ENCODE data around the gene ERH. TPM values are rescaled to one million over a fixed set of nuclear protein-coding genes. Genes with fewer than 3 reads are reported as not detected.

Gene ERH
- total and polyA plus RNA-seq, 2 donors (not counting 3 experiments of a cell fraction or from before 2014, with no cell fraction given): 157 to 263 TPM

DNA sequence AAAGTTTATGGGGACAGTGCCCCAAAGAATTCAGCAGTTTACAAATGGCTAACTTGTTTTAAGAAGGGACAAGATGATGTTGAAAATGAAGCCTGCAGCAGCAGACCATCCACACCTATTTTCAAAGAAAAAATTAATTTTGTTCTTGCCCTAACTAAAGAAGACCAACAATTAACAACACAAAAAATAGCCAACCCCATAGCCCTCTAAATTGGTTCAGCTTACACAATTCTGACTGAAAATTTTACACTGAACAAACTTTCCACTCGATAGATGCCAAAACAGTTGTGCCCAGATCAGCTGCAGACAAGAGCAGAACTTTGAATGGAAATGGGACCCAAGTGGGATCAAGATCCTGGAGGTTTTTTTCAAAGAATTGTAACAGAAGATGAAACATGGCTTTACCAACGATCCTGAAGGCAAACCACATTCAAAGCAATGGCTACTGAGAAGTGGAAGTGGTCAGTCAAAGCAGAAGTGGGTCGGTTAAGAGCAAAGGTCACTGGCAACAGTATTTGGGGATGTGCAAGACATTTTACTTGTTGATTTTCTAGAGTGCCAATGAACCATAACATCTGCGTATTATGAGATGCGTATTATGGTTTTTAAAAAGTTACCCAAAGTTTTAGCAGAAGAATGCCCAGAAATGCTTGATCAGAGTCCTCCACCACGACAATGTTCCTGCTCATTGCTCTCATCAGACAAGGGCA is 30.3 kb upstream of the ERH start:
- Histone ChIP-seq H4K20me1 (replicated peaks; ENCODE audit: control insufficient read depth, extremely low read depth, insufficient read depth, low read length) (no peaks in the 10 kb centered on the region), H3K9me1 (replicated peaks; ENCODE audit: control insufficient read depth, extremely low read depth, insufficient read depth, low read length) (no peaks in the 10 kb centered on the region), H3K79me2 (ENCODE audit: control insufficient read depth, insufficient read depth, low read length) (peaks cover 5% of the 10 kb centered on the region), H2AFZ (ENCODE audit: low read depth, low read length) (no peak overlapping the region), H3K9me3 (replicated peaks; ENCODE audit: control insufficient read depth, insufficient read depth, low read length) (no peaks in the 10 kb centered on the region), H3K4me1 (ENCODE audit: control insufficient read depth, extremely low read depth, insufficient read depth, low read length) (no peaks in the 10 kb centered on the region), H3K4me2 (ENCODE audit: insufficient read depth, low read length) (no peak overlapping the region), H3K27ac (ENCODE audit: insufficient read depth, low read depth, low read length) (no peak overlapping the region), H3K4me3 (replicated peaks in 1 of 3; ENCODE audit: insufficient read depth in 1 of 3, low read depth in 1 of 3, low read length in 3 of 3) (no peak overlapping the region), H3K36me3 (ENCODE audit: control insufficient read depth in 2 of 2, extremely low read depth in 1 of 2, insufficient read depth in 2 of 2, low read length in 2 of 2) (peaks cover 6 to 9% of the 10 kb centered on the region in 2 experiments), H3K9ac (replicated peaks; ENCODE audit: extremely low read depth, insufficient read depth, low read length) (no peak overlapping the region), H3K27me3 (ENCODE audit: control insufficient read depth in 2 of 2, insufficient read depth in 2 of 2, low read length in 2 of 2) (no peaks in the 10 kb centered on the region)
- DNase-seq (ENCODE audit: low read depth, low spot score): no peak
- dilution Hi-C loops (cut with MboI; ENCODE audit: extremely low pct_ligation_motif_present, low sequenced_read_pairs) (no loop called here), intact Hi-C loops (cut with micrococcal nuclease) (no loop called here)
- peak; percentile 46 for FAIRE-seq
- POLR2A ChIA-PET: no interaction called here
- CTCF ChIA-PET: no interaction called here
- TF ChIP-seq, protein P1, sequence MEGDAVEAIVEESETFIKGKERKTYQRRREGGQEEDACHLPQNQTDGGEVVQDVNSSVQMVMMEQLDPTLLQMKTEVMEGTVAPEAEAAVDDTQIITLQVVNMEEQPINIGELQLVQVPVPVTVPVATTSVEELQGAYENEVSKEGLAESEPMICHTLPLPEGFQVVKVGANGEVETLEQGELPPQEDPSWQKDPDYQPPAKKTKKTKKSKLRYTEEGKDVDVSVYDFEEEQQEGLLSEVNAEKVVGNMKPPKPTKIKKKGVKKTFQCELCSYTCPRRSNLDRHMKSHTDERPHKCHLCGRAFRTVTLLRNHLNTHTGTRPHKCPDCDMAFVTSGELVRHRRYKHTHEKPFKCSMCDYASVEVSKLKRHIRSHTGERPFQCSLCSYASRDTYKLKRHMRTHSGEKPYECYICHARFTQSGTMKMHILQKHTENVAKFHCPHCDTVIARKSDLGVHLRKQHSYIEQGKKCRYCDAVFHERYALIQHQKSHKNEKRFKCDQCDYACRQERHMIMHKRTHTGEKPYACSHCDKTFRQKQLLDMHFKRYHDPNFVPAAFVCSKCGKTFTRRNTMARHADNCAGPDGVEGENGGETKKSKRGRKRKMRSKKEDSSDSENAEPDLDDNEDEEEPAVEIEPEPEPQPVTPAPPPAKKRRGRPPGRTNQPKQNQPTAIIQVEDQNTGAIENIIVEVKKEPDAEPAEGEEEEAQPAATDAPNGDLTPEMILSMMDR (IDR thresholded peaks at IDR 0.05; ENCODE audit: extremely low read depth in 1 of 2, insufficient read depth in 1 of 2, low read depth in 1 of 2, low read length in 2 of 2): no peak
- no peak for TF ChIP-seq EZH2 (IDR thresholded peaks at IDR 0.05; ENCODE audit: borderline replicate concordance, low read depth, low read length, severe bottlenecking)
- TF ChIP-seq, protein P2, sequence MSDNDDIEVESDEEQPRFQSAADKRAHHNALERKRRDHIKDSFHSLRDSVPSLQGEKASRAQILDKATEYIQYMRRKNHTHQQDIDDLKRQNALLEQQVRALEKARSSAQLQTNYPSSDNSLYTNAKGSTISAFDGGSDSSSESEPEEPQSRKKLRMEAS (IDR thresholded peaks at IDR 0.05; ENCODE audit: insufficient read depth, insufficient read length): no peak
- BruUV-seq (replicated peaks): no TSS peak

DNA sequence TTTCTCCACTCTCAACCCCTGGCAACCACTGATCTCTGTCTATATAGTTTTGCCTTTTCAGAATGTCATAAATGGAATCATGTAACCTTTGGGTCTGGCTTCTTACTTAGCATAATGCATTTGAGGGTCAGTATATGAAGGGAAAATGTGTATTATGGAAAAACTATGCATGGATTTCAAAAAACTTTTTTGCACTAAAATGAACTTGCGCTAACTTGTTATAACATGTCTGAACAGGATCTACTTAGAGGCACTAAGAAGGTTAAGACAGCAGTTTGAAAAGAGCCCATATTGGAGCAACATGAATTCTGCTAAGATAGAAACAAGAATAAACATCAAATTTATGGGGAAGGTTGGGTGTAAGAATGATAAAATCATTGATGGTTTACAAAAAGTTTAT is 29.5 kb upstream of the ERH start:
- POLR2A ChIA-PET: no interaction called here

More for the DNA sequence above, 29.5 kb upstream of the ERH start:
- H3K9me1 ChIP-seq (replicated peaks; ENCODE audit: control insufficient read depth, extremely low read depth, insufficient read depth, low read length): no peaks in the 10 kb centered on the region
- TF ChIP-seq MYC (IDR thresholded peaks at IDR 0.05; ENCODE audit: low read depth, low read length) (no peak), FOS (IDR thresholded peaks at IDR 0.05; ENCODE audit: borderline replicate concordance, insufficient read depth, low read length) (no peak), EZH2 (IDR thresholded peaks at IDR 0.05; ENCODE audit: borderline replicate concordance, low read depth, low read length, severe bottlenecking) (no peak), GATA2 (IDR thresholded peaks at IDR 0.05; ENCODE audit: insufficient read depth, insufficient read length, low read depth, low read length) (no peak), JUN (IDR thresholded peaks at IDR 0.05; ENCODE audit: borderline replicate concordance, insufficient read depth, insufficient read length, low read depth) (no peak), POLR2A (IDR thresholded peaks at IDR 0.05; ENCODE audit: low read depth, low read length) (no peak), POLR2AphosphoS5 (IDR thresholded peaks at IDR 0.05; ENCODE audit: insufficient read depth, low read depth, low read length) (no peak)
- TF ChIP-seq, protein P2 (IDR thresholded peaks at IDR 0.05; ENCODE audit: insufficient read depth, insufficient read length): no peak
- TF ChIP-seq, protein P1 (IDR thresholded peaks at IDR 0.05; ENCODE audit: extremely low read depth in 1 of 2, insufficient read depth in 1 of 2, low read depth in 1 of 2, low read length in 2 of 2): no peak
- no TSS peak for BruUV-seq (replicated peaks)
- no peaks in the 10 kb centered on the region for H3K9me3 ChIP-seq (replicated peaks; ENCODE audit: control insufficient read depth, insufficient read depth, low read length)
- CTCF ChIA-PET: no interaction called here
- H2AFZ ChIP-seq (ENCODE audit: low read depth, low read length): no peak overlapping the region
- H3K4me3 ChIP-seq (replicated peaks in 1 of 3; ENCODE audit: insufficient read depth in 1 of 3, low read depth in 1 of 3, low read length in 3 of 3): no peak overlapping the region
- H3K9ac ChIP-seq (replicated peaks; ENCODE audit: extremely low read depth, insufficient read depth, low read length): no peak overlapping the region
- FAIRE-seq (no peak), DNase-seq (ENCODE audit: low read depth, low spot score) (no peak)
- peaks cover 6 to 9% of the 10 kb centered on the region in 2 experiments for H3K36me3 ChIP-seq (ENCODE audit: control insufficient read depth in 2 of 2, extremely low read depth in 1 of 2, insufficient read depth in 2 of 2, low read length in 2 of 2)
- H3K27me3 ChIP-seq (ENCODE audit: control insufficient read depth in 2 of 2, insufficient read depth in 2 of 2, low read length in 2 of 2): no peaks in the 10 kb centered on the region
- no peak overlapping the region for H3K27ac ChIP-seq (ENCODE audit: insufficient read depth, low read depth, low read length)
- peaks cover 5% of the 10 kb centered on the region for H3K79me2 ChIP-seq (ENCODE audit: control insufficient read depth, insufficient read depth, low read length)
- no peaks in the 10 kb centered on the region for H3K4me1 ChIP-seq (ENCODE audit: control insufficient read depth, extremely low read depth, insufficient read depth, low read length)
- no peaks in the 10 kb centered on the region for H4K20me1 ChIP-seq (replicated peaks; ENCODE audit: control insufficient read depth, extremely low read depth, insufficient read depth, low read length)
- intact Hi-C loops (cut with micrococcal nuclease): no loop called here
- H3K4me2 ChIP-seq (ENCODE audit: insufficient read depth, low read length): no peak overlapping the region
- dilution Hi-C loops (cut with MboI; ENCODE audit: extremely low pct_ligation_motif_present, low sequenced_read_pairs): no loop called here
